NCI-H187 treated with DMSO at 0.1 percent for 48 hours (cell line): ENCODE results near the gene NPAS2.

Source experiments
- DNase-seq: peaks from one replicate; lab custom pipeline; 2025; lab: John Stamatoyannopoulos, UW

The NPAS2 gene

DNA sequence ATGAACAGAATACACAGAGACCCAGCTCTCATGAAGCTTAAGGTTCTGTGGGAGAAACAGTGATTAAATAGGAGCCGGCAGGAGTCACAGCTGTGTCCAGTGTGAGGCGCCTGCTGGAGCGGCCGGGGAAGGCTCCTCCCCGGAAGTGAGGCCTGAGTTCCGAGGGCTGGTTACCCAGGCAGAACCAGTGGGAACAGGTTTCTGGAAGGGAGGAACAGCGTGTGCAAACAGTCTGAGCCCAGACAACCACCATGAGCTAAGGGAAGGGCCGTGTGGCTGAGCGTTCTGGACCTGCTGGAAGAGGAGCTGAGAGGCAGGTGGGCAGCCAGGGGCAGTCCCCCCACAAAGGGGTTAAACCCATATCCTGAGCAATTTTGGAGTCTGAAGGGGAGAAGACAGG lies 26.0 kb upstream of the NPAS2 start:
- no peak for DNase-seq

DNA sequence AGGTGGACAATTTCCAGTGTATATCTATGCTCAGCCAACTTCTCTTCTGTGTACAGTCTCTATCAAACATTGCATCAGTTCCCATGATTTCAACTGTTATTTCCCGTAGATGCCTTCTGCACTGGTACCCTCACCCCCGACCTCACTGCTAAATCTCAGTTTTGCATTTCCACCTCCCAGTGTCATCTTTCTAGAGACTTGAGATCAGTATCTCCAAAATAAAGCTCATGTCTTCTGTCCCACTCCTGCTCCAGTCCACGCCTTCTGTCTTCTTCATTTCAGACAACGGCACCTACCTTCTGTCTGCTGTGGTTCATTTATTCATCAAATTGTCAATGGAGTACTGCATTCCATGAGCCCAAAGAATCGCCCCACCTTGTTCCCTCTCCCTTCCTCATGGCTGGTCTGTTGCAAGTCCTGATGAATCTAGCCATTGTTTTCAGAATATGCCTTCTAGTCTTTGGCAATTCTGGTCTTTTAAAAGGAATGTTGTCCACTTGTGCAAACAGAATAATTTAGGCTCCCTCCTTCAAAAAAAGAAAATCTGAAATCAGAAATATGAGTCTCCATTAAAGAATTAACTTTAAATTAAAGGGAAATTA lies 23.3 kb upstream of the NPAS2 start:
- DNase-seq: no peak

DNA sequence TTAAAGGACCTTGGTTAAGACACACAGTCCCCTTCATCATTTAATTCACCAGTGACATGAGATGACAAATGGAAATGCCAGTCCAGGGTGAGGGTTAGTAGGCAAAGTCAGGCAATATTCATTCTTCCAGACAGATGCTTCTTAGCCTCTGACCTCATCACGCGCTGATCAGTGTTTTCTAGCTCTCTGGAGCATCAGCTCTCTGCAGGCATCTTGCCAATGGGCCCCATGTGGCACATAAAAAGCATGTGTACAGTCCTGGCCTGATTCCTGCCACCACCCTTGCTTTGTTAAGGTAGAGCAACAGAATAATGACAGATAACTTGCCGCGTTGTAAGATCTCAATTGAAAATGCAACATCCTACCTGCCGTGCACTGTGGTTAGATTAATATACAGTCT lies 20.3 kb upstream of the NPAS2 start:
- DNase-seq: no peak

DNA sequence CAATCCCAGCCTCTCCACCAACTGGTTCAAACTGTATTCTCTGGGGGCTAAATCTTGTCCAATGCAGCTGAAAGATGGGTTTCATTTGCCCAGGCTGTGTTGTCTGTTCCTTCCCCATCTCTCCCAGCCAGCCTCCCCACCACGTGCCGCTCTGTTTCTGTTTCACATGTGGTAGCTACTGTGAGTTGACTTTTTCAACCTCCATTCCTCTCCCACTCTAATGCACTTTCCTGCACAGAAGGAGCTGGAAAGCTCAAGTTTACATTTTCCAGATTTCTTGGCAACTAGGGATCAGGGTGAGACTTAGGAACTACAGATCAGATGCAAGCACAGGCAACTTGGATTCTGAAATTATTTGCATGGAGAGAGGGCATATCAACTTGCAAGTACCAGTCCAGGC lies 19.0 kb upstream of the NPAS2 start:
- DNase-seq: no peak

DNA sequence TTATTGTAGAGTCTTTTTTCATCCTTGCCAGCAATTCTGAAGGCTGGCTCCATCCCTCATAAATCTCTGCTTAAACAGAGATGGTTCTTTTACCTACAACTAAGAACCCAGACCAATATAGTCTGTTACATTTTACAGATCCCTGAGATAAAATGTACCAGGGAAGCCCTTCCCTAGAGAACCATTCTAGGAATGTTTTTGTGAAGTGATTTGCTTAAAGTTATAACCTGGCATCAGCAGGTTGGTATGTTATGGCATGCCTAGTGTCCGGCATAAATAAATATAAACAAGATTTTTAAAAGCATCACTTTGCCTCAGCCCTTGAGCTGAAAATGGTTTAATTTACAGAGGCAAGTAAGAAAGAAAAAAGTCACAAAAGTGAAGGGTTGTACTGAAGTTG lies 18.5 kb upstream of the NPAS2 start:
- no peak for DNase-seq

DNA sequence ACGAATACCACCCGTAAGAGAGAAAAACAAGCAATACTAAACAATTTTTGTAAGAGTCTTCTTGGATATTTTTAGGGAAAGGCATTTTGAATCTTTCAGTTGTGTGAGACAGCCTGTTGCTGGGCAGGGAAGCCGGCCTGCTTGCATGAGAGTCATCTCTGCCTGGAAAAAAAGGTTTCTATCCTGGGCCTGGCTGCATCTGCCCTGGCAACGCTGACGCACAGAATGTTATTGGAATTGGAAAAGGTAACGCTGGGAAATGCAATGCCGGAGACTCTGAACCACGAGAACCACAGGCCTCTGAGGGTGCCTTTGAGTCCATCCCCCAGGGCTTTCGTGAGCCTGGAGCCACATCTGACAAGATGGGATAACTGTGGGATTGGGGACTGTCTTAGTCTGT lies 17.9 kb upstream of the NPAS2 start:
- no peak for DNase-seq

DNA sequence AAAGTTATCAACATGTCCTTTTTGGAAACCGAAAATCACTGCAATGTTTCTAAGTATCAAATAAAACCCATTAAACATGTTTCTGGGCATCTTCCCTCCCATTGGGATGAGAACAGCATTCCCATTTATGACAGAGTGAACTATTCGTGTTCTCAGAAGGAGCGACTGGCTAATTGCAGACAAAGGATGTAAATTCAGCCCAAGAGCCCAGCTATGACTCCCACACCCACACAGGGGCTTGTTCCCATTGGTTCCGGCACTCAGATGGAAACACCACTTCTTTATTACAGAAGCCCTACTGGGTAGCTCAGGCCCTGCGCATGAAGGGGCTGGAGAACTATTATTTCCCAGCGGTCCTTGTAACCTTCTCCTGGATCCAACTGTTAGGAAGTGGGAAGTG lies 16.6 kb upstream of the NPAS2 start:
- no peak for DNase-seq

DNA sequence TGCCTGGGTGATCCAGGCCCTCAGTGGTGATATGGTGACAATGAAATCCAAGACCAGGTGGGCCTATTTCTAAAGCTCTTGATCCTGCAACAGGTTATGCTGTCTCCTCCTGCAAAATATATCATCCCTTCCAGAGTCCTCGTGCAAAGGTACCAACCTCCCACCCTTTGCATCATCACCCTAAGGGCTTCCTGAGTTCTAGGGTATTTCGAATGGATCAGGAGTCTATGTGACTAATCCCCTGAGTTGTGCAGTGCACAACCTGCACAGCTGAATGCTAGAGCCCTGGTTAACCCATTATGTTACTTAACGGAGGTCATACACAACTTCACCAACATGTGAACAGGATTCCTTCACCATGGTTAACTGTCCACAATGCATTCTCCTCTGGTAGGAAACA lies 13.4 kb upstream of the NPAS2 start:
- no peak for DNase-seq

DNA sequence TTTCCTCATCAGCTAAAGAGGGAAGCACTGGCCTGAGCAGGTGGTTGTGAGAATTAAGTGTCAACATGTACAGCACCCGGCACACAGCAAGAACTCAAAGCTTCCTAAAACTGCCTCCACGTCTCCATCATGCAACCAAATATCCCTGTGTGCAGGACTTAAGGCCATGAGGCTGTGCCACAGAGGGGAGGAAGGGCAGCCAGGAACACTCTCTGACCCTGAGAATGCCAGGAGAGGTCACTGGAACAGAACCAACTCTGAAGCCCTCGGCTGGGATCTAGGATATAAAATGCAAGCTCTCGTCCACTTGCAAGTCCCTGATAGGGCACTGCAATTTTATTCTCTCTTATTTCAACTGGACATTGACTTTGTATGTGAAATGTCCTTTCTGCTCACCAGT lies 12.2 kb upstream of the NPAS2 start:
- no peak for DNase-seq

DNA sequence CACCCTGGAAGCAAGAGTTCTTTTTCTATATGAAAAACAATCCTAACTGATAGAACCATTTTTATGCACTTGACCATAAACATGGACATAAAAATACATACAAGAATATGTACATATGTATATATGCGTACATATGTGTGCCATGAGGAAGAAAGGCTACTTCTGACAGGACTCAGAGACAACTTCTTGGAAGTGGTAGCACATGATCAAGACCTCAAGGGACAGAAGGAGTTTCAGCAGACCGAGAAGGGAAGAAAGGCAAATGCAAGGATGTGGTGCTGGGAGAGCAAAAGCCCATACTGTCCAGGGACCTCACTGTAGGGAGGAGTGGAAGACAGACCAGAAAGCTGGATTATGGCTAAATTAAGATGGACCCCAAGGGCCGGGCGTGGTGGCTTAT lies 11.4 kb upstream of the NPAS2 start:
- no peak for DNase-seq

DNA sequence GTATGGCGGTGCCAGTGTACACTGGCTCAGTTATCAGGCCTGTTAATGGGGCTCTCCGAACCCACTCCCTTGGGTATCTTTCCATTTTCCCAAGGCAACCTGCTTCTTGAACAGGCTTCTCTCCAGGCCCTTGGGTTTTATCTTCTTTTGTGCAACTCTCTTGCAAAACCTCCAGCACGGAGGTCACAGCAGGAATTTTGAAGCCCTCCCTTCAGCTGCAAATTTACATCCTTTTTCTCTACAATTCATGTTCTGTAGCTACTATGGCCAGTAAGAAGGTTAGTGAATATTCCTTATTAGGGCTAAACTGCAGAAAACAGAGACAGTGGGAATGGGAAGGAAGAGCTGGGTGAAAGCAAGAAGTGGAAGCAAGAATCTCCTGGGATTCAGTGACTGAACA lies 10.4 kb upstream of the NPAS2 start:
- DNase-seq: no peak

DNA sequence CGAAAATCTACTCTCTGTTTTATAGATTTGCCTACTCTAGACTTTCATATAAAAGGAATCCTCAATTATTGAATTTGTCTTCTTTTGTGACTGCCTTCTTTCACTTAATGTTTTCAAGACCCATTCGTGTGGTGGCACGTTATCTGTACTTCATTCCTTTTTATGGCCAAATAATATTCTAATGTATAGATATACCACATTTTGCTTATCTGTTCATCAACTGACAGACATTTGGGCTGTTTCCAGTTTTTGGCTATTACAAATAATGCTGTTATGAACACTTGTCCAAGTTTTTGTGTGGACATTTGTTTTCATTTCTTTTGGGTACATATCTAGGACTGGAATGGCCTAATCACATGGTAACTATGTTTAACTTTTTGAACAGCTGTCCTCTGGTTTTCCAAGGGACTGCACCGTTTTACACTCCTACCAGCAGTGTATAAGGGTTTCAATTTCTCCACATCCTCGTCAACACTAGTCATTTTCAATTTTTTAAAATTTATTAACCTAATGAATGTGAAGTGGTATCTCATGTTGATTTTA lies 9.3 kb upstream of the NPAS2 start:
- no peak for DNase-seq

DNA sequence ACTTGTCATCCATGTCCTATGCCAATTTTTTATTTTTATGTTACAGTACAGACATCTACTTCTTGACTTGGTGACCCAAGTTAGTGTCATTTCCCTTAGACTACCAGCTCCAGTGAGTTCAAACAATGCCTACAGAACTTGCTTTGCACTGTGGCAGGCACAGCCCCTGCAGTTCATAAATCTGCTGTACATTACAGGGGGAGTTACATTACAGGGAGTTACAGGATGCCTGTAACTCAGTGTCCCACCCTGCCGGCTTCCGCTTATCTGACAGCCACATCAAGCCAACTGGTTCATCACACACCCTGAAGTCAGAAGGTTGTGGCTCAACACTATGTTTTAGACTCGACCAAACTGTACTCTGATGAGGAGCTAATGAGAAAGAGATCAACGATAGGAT lies 7.8 kb upstream of the NPAS2 start:
- DNase-seq: no peak

DNA sequence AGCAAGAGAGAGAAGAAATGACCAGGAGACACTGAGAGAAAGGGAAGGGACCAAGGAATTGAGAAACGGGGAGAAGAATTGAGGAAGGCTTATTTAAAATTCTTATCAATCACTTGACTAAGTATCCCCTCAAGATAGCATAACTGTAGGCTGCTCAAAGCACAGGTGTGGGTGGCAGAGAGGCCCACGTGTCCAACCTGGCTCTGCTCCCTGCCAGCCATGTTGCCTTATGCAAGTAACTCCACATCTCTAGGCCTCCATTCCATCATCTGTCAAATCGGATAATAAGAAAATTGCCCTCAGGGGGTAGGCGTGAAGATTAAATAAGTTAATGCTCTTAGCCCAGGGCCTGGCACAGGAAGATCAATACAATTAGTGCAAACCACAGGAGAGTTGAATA lies 7.4 kb upstream of the NPAS2 start:
- DNase-seq: no peak

DNA sequence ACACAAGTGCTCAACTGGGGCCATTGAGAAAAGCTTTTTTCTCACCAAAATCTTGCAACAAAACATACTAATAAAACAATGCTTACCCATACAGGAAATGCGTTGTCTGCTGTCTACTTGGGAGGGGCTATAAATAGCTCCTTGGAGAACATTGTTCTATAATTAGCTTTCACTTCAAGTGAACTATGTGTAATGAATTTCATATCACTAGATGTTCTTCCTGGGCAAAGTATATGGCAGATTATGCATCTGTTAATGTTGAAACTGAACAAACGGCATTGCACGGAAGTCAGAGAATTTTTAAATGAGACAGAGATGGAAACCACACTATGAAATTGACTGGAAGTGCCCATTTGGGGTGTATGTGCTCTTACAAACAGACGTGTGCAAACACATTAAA lies 6.4 kb upstream of the NPAS2 start:
- peak; percentile 12 for DNase-seq

DNA sequence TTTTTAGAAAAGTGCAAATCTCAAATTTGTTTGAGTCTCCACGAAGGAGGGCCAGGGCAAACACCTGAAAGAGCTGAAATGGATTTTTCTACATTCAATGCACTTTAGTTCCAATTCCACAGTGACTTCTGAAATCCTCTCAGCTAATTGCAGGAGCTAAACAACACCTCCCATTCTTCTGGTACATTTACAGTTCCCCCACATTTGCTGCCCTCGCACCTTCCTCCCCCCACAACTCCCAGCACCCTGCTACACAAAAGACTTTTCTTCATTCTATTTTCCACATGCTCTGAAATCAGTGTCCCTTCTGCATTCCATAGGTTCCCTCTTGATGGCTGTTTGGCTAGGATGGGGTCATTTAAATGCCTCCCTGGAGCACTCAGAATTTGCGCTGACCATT lies 5.9 kb upstream of the NPAS2 start:
- no peak for DNase-seq

DNA sequence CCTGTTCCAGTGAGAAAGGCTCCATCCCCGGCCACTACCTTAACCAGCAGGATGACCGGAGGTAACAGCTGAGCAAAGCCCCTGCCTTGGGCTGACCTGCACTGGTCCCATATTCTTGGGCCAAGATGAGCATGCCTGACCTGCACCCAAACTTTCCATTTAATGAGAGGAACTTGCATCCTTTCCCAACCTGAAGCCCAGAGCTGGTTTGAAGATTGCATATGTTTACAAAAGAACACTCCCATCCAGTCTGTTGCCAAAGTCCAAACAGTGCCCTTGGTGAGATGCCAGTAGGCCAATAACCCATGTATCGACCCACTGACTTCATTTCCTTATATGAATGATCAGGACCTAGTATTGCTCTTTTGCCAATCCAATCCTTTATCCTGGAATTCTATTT lies 5.5 kb upstream of the NPAS2 start:
- no peak for DNase-seq

DNA sequence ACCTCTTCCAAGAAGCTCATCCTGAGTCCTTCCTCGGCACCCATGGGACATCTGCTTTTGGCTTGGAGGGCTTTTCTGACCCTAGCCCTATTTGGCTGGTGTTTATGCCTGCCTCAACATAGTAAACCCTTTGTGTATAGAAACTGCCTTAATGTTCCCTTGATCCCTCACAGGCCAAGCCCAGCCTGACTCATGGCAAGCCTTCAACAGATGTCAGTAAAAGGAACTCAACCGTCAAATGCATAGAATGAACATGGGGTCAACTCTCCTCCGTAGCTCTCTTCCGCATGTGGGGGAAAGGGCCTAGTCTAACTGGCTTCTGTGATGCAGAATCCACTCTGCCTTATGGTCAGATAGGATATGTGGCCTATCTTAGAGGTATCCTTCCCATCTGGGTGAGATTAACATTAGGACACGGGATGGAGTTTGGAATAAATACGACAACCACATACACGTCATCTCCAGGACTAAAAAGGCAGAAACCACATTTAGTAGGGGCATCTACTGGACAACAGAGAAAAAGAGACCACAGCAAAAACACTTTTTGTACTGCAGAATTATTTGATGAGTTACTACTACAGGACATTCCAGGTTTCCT lies 2.5 kb upstream of the NPAS2 start:
- no peak for DNase-seq

DNA sequence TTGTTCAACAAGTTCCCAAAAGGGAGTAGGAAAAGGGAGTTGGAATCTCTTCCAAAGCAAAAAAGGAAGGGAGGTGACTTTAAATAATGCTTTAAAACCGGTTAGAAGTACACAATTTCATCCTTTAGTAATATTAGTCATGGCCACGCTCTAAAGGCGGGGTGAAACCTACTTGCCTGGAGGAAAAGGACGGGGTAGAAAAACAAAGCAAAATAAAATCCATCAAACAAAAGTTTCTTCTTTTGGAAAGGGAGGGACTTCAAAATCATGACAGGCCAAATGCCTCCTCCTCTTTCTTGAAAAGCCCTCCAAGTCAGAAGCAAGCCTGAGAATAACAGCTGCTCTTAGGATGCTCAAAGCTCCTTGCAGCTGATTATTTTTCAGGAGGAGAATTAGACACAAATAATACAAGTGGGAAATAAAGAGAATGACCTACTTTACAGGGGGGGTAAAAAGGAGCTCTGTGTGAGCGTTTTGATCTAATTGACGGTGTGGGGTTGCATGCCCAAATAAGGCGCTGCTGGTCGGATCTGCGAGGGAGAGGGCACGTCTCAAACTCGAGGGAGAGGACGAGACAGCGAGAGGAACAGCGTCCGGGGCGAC lies 1.8 kb upstream of the NPAS2 start:
- DNase-seq: no peak

DNA sequence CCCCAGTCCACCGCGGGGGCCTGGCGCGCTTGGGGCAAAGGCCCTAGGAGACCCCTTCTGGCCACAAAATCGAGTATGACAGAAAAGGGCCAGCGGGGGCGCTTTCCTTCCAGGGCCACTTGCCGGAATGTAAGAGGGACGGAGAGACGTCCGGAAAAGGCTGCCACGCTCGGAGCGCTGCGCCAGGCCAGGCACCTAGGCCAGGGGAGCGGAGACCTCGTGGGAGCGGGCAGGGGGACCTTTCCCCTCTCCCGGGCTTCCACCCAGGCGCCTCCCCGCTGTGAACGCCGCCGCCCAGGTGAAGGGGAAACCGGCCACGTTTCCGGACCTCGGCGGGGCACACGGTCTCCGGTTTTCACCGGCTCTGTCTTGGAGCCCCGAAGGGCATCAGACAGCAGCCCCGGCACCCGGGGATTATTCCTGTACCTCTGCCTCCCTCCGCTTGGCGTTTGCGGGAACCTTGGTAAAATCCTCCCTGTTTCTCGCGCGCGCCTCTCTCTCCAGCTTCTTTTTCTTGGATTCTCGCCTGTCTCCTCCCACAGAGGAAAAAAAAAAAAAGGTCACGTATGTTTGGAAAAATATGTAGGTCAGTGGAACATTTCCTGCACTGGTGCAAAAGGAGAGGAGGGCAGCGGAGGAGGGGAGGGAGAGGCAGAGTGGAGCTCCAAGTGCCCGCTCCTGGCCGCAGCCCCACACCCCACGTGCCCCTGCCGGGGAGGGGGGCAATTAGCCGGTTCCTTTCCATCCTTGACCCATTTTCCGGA lies 1.2 kb upstream of the NPAS2 start:
- DNase-seq: no peak

DNA sequence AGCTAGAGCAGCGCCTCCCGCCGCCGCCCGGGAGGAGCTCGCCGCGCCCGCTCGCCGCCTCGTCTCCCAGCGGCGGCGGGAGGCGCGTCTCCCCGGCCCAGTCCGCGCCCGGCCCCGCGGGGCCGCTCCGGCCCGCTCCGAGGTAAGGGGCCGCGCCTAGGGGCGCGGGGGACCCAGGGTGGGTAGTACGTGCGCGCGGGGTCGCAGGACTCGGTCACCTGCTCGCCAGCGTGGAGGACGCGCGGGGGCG lies 259 bp downstream of the NPAS2 start:
- no peak for DNase-seq

DNA sequence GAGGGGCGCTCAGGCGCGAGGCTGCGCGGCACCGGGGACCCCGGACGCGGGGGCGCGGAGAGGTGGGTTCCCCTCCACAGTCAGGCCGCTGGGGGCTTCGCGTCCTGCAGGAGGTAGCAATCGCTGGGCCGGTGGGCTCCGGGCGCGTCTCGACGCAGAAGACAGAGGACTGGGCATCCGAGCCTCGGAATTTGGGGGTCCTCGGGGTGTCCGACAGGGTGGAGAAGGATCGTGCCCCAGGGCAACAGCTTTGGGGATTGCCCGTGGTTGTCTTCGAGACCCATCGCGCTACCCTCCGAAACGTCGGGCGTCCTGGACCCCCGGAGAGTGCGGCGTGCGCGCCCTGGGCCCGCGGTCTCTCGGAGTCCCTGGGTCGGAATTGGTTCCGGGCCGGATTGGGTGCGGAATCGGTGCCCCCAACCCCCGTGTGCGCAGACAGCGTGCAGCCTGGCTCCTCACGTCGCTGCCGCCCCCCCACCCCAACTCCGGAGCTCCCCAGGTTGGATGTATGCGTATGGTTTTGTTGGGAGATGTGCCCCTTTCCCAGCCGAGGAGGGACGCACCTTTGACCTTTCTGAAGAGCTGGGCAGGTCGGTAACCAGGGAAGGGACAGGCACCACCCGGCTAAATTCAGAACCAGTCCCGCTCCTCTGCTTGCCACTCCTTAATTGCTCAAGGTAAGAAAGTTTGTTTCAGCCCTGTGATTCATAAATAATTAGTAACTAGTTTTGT lies 750 bp downstream of the NPAS2 start:
- no peak for DNase-seq
